IMR-90 (cell line): ENCODE data around the gene CYP4F8.

Experiments
- CTCF ChIP-seq: conservative IDR thresholded peaks from 2 replicates; pipeline ENCODE4 v1.5.1; 2012; ENCODE audit warnings: mild to moderate bottlenecking, low read depth, low read length, improper control_type of control experiment
- MAZ ChIP-seq: IDR thresholded peaks from 2 replicates; pipeline ENCODE4 v1.6.1; 2012; ENCODE audit warnings: low read depth, mild to moderate bottlenecking, low read length, improper control_type of control experiment, moderate library complexity, borderline replicate concordance
- POLR2A ChIP-seq: IDR thresholded peaks from 2 replicates; pipeline ENCODE4 v1.6.1; 2012; ENCODE audit warnings: mild to moderate bottlenecking, low read depth, low read length
- RFX5 ChIP-seq: IDR thresholded peaks from 2 replicates; pipeline ENCODE4 v1.8.0; 2012; ENCODE audit warnings: low read depth, mild to moderate bottlenecking, low read length, moderate library complexity

DNA sequence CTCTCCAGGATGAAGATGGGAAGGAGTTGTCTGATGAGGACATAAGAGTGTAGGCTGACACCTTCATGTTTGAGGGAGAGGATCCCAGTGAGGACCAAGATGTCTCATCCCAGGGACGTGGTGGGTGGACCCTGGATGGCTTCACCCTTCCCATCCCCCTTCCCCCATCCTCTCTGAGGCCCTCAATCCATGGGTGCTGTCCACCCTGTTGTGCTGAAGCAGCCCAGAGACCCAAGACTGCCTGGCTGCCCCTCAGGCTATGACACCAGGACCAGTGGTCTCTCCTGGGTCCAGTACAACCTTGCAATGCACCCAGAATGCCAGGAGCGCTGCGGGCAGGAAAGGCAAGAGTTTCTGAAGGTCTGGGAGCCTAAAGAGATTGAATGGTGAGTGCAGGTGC, 54.4 kb downstream of the CYP4F8 start:
- TF ChIP-seq CTCF, result no peak
- TF ChIP-seq MAZ, result no peak
- TF ChIP-seq POLR2A, result no peak
- TF ChIP-seq RFX5, result no peak
